Measurements from ENCODE around the gene ADAMTS3. TPM values are rescaled to one million over a fixed set of nuclear protein-coding genes. Genes with fewer than 3 reads are reported as not detected.

Gene ADAMTS3
- total and polyA plus RNA-seq, 9 of the 15 experiments (the other 6 are each of a cell fraction or from before 2014, with no cell fraction given) = 4.0 to 18.0 (median 12.1) TPM

DNA sequence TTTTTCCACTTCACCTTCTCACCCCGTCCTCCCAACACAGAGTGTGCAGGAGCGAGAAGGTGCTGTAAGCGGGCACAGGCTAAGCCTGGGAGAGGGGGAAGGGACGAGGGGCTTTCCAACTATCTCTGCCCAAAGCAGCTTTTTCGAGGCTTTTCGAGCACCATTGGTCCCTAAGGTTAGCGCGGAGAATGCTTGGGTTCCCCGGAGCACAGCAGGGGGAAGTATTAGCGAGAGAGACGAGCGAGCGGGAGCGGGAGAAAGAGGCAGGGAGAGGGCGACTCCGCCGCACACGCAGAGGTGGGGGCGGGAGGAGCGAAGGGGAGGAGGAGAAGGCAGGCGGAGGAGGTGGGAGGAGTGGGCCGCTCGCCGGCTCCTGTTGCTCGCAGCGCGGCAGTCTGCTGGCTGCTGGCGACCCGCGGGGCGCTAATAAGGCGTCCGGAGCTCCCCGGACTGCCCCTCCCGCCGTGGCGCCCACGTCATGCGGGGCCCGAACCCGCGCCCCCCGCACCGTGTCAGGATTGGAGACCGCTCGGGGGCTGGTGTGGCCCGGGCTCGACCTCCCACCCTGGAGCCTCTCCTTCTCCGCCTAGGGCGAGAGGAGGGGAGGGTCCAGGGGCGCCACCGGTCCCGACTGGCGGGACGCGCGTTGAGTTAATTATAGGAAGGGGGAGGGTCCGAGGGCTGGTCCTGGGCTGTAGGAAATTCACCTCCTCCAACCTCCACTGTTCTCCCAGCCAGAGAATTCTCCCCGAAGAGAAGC is at the start of gene ADAMTS3 (continued):
- TF ChIP-seq HDAC6 (IDR thresholded peaks at IDR 0.05; ENCODE audit: low read depth, low read length) (no peak), MAFG (tag; conservative IDR thresholded peaks at IDR 0.05) (no peak), STAT5A (IDR thresholded peaks at IDR 0.05; ENCODE audit: borderline replicate concordance, low read length) (no peak), ZC3H4 (CRISPR knock-in tag; IDR thresholded peaks at IDR 0.05; ENCODE audit: borderline replicate concordance) (no peak), RBM34 (IDR thresholded peaks at IDR 0.05; ENCODE audit: borderline replicate concordance, insufficient read depth, low read length) (no peak), KDM4B (IDR thresholded peaks at IDR 0.05; ENCODE audit: borderline replicate concordance in 2 of 2, low read depth in 1 of 2) (no peak), ZNF408 (CRISPR knock-in tag; IDR thresholded peaks at IDR 0.05; ENCODE audit: low read depth) (no peak), TCFL5 (CRISPR knock-in tag; conservative IDR thresholded peaks at IDR 0.05) (no peak)

DNA sequence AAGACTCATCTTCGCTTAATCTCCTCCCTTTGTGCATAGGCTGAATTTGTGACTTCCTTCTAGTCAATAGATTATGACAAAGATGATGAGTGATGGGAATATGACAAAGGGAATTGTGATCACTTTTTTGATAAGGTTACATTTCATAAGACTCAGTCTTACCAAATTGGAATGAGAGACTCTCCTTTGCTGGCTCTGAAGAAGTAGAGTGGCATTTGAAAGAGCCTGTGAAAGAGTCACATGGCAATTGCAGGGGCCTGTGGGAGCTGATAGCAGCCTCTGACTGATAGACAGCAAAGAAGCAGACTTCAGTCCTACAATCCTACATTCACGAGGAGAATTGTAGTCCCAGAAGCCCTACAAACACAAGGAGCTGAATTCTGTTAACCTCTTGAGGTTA is 44.9 kb upstream of the ADAMTS3 start:
- POLR2A ChIA-PET = interaction anchor here (1.4 kb wide), 1 partner anchor 12 kb away, joined by 4 read pairs; no protein-coding TSS in a partner anchor
- H4K20me1 ChIP-seq (replicated peaks; ENCODE audit: control insufficient read depth, insufficient read depth, low read length) = no peaks in the 10 kb centered on the region
- H3K4me3 ChIP-seq = no peak overlapping the region
- FAIRE-seq (peak; percentile 32), ATAC-seq (peak; percentile 76), DNase-seq (ENCODE audit: extremely low read depth in 1 of 4, low spot score in 3 of 4) (peak in 1 of 4 experiments; percentile 44)
- H3K9me3 ChIP-seq (replicated peaks; ENCODE audit: control insufficient read depth, insufficient read depth, low read depth, low read length) = no peaks in the 10 kb centered on the region
- H3K27ac ChIP-seq (ENCODE audit: extremely low read depth, low read depth, low read length) = no peak overlapping the region
- no peak overlapping the region for H3K4me2 ChIP-seq (ENCODE audit: insufficient read depth, low read length)
- peak overlapping the region; percentile 60 for H2AFZ ChIP-seq (ENCODE audit: low read depth, low read length)
- CTCF ChIA-PET (ENCODE audit: low intra/inter-chr PET ratio) = no interaction called here
- in situ Hi-C loops (cut with MboI) = no loop called here
- BruUV-seq (replicated peaks) = no TSS peak
- H3K9me1 ChIP-seq (ENCODE audit: control insufficient read depth, insufficient read depth, low read length) = no peaks in the 10 kb centered on the region
- no peak overlapping the region for H3K9ac ChIP-seq (ENCODE audit: insufficient read depth in 1 of 2, low read depth in 2 of 2, low read length in 2 of 2)
- H3K27me3 ChIP-seq (ENCODE audit: control insufficient read depth in 2 of 2, insufficient read depth in 2 of 2, low read length in 2 of 2) = no peaks in the 10 kb centered on the region
- intact Hi-C loops (cut with micrococcal nuclease) = no loop called here
- no peaks in the 10 kb centered on the region for H3K79me2 ChIP-seq (ENCODE audit: control insufficient read depth, insufficient read depth, low read length)
- 23% methylated on average over 2 of the region's 2 CpGs for WGBS (ENCODE audit: insufficient coverage, low coverage, missing lambda C conversion rate)
- H3K36me3 ChIP-seq (ENCODE audit: control insufficient read depth, insufficient read depth, low read length) = no peaks in the 10 kb centered on the region
- 0 out of 5 replicates have a peak, but pooled peaks cover 0 to 2% of the 10 kb centered on the region in 2 experiments for H3K4me1 ChIP-seq (replicated peaks in 1 of 2; ENCODE audit: control insufficient read depth in 2 of 2, insufficient read depth in 2 of 2, low read length in 2 of 2)
- 0 out of 2 replicates have a peak, but pooled peaks have one; percentile 39 for TF ChIP-seq ZNF592 (IDR thresholded peaks at IDR 0.05)
- TF ChIP-seq FOXJ3 (CRISPR knock-in tag; IDR thresholded peaks at IDR 0.05) = no peak
- TF ChIP-seq PKNOX1 (IDR thresholded peaks at IDR 0.05) = peak; percentile 70

Data from K562 (cell line).